BJ (cell line): ENCODE results near the gene TEX29. TPM values are rescaled to one million over a fixed set of nuclear protein-coding genes. Genes with fewer than 3 reads are reported as not detected.

Source experiments
- CTCF ChIA-PET: fragments of 350-600 bp; formaldehyde crosslinking; extraction: SDS; loops from one replicate; lab custom pipeline; 2021; ENCODE audit warnings: antibody characterized with exemption, inconsistent platforms; lab: Yijun Ruan, JAX
- POLR2A ChIA-PET: fragments of 300-600 bp; sonication (Branson Sonifier 250); formaldehyde crosslinking; extraction: SDS; loops from one replicate; lab custom pipeline; 2021; ENCODE audit warnings: antibody characterized with exemption; lab: Charles Lee
- DNase-seq: peaks from one replicate; pipeline ENCODE4 v3.0.0-alpha.2; 2011; ENCODE audit warnings: low read depth
- H3K27me3 ChIP-seq: 2 replicates; pipeline ENCODE4 v1.6.0; 2011; ENCODE audit warnings: low read length; ENCODE audit not compliant: control insufficient read depth, insufficient read depth
- H3K36me3 ChIP-seq: 2 replicates; pipeline ENCODE4 v1.5.1; 2011; ENCODE audit warnings: low read length; ENCODE audit not compliant: control insufficient read depth, insufficient read depth
- H3K4me3 ChIP-seq: 2 replicates; pipeline ENCODE4 v1.5.1; 2011; ENCODE audit warnings: low read depth, mild to moderate bottlenecking, control low read depth, low read length
- polyA plus RNA-seq: library from polyadenylated mRNA; depleted of rRNA; stranded (reverse); fragments of >200 nt; gene quantifications from 2 replicates; pipeline ENCODE4 v1.2.3, GENCODE V29; 2011
- TF ChIP-seq, protein P1 (sequence below): IDR thresholded peaks from 2 replicates; pipeline ENCODE4 v1.5.1; 2011; ENCODE audit warnings: low read depth, mild to moderate bottlenecking, control low read depth, inconsistent platforms, low read length, moderate library complexity; ENCODE audit not compliant: insufficient read depth

TEX29 gene
- polyA plus RNA-seq, 1 experiment, result 0.17 TPM

DNA sequence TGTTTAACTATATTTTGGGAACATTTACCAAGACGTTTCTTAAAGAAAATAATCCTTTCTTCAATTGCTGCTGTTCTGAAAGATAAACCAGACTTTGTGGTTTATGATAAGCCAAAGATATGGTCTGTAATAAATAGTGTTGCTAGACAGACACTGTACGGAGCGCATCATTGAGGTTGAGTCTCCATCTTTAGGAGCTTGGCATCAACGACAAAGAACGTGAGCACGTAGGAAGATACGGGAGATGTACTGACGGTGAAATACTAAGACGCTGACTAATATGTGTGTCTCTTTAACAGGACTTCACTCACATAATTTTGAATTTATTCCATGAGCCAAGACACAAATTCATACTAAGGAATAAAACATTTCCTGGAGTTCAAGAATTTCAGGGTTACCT lies 16.2 kb downstream of the TEX29 start:
- no peak overlapping the region for H3K4me3 ChIP-seq
- ChIA-PET CTCF (interaction anchor here (0.7 to 1.2 kb wide), 2 partner anchors 20 to 102 kb away, joined by 3 to 4 read pairs; no protein-coding TSS in a partner anchor), POLR2A (no interaction called here)
- no peak for DNase-seq
- no peaks in the 10 kb centered on the region for H3K36me3 ChIP-seq
- TF ChIP-seq, protein P1, sequence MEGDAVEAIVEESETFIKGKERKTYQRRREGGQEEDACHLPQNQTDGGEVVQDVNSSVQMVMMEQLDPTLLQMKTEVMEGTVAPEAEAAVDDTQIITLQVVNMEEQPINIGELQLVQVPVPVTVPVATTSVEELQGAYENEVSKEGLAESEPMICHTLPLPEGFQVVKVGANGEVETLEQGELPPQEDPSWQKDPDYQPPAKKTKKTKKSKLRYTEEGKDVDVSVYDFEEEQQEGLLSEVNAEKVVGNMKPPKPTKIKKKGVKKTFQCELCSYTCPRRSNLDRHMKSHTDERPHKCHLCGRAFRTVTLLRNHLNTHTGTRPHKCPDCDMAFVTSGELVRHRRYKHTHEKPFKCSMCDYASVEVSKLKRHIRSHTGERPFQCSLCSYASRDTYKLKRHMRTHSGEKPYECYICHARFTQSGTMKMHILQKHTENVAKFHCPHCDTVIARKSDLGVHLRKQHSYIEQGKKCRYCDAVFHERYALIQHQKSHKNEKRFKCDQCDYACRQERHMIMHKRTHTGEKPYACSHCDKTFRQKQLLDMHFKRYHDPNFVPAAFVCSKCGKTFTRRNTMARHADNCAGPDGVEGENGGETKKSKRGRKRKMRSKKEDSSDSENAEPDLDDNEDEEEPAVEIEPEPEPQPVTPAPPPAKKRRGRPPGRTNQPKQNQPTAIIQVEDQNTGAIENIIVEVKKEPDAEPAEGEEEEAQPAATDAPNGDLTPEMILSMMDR, result no peak
- no peaks in the 10 kb centered on the region for H3K27me3 ChIP-seq

DNA sequence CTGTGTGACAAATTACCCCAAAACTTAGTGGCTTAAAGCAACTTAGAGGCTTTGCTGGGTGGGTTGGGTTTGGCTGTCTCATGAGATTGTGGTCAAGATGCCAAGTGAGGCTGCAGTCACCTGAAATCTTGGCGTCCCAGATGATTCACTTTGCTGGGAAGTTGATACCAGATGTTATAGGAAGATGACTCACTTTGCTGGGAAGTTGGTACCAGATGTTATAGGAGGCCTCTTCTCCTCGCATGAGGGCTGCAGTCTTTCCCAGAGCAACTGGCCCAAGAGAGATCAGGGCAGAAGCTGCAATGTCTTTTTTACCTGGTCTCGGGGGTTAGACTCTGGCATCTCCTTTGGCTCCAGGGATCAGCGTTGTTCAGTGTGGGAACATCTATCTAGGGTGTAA lies 16.8 kb downstream of the TEX29 start:
- H3K36me3 ChIP-seq, result no peaks in the 10 kb centered on the region
- no peak overlapping the region for H3K4me3 ChIP-seq
- TF ChIP-seq, protein P1, result no peak
- DNase-seq, result peak; percentile 85
- no peaks in the 10 kb centered on the region for H3K27me3 ChIP-seq
- POLR2A ChIA-PET, result no interaction called here
- CTCF ChIA-PET, result interaction anchor here (0.7 to 1.2 kb wide), 3 partner anchors 20 to 102 kb away, joined by 3 to 4 read pairs (median 3); no protein-coding TSS in a partner anchor

DNA sequence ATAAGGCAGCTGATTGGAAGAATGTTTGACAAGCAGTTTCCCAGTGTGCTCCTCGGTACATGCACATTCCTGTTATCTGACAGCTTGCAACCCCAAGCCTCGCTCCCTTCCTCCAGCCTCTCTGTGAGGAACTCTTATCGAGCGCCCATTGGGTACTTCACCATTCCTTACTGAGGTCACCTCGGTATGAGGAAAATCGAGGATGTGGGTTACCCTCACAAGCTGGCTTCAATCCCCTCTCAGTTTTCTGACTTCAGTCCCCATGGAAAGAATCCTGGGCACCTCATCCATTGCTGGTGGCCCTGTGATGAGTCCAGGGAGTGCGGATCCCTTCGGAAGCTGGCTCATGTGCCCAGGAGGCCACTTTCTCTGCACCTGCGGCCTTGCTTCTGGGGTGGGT lies 17.3 kb downstream of the TEX29 start:
- H3K27me3 ChIP-seq, result no peaks in the 10 kb centered on the region
- no peaks in the 10 kb centered on the region for H3K36me3 ChIP-seq
- TF ChIP-seq, protein P1, result no peak
- H3K4me3 ChIP-seq, result no peak overlapping the region
- no peak for DNase-seq
- ChIA-PET POLR2A (no interaction called here), CTCF (interaction anchor here (1.0 kb wide), 1 partner anchor 44 kb away, joined by 3 read pairs; no protein-coding TSS in a partner anchor)

DNA sequence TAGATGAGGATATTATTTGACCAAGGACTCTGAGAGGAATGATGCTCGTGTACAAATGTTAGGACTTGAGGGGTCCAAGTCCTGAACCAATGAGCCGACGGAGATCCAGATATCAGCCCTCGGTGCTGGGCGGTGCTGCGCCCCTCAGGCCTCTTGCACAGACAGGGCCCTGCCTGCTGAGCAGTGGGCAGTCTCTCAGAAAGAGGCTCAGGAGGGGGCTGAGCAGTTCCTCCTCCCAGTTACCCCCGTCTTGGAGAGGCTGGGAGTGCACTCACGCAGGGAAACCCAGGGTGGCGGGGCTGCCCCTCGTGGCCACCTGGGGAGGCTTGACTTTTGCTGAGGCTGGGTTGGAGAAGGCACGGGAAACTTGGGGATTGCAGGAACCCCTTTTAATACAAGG lies 18.4 kb downstream of the TEX29 start:
- ChIA-PET POLR2A (no interaction called here), CTCF (no interaction called here)
- DNase-seq, result no peak
- Histone ChIP-seq H3K27me3 (no peaks in the 10 kb centered on the region), H3K4me3 (no peak overlapping the region), H3K36me3 (no peaks in the 10 kb centered on the region)
- TF ChIP-seq, protein P1, result no peak

DNA sequence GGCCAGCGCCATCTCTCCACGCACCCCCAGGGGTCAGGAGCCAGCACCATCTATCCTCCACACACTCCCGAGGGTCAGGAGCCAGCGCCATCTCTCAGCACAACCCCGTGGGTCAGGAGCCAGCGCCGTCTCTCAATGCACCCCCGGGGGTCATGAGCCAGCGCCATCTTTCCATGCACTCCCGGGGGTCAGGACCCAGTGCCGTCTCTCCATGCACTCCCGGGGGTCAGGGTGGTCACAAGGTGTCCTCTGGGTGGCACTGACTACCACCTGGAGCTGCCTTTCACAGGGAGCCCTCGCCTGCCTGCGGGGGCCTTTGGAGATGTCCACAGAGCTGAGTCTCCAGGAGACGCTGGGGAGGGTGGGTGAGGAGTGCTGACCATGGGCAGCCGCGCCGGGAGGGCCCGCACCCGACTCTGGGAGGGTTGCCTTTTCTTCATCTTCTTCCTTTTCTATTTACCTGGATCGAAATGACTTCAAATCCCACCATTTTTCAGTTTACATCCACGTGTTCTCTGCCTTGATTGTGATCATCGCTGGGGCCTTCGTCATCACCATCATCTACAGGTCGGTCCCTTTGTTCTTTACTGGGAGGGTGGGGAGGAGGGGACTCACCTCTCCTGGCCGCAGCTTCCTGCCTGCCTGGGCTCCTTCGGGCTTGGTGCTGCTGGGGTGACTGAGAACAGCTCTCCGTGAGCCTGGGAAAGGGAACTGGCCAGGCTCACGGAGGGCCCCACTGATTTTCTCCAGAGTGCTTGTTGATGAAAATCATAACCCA lies 19.1 kb downstream of the TEX29 start:
- CTCF ChIA-PET, result no interaction called here
- no peak overlapping the region for H3K4me3 ChIP-seq
- no peak for DNase-seq
- no peaks in the 10 kb centered on the region for H3K27me3 ChIP-seq
- TF ChIP-seq, protein P1, result no peak
- POLR2A ChIA-PET, result no interaction called here
- H3K36me3 ChIP-seq, result no peaks in the 10 kb centered on the region
